Keratinocyte (primary cell): Measurements from ENCODE around the gene FYTTD1. TPM values are rescaled to one million over a fixed set of nuclear protein-coding genes. Genes with fewer than 3 reads are reported as not detected.

ENCODE experiments used
- DNase-seq: peaks from one replicate; pipeline ENCODE4 v3.0.0-alpha.2; 2011; ENCODE audit warnings: low read depth, missing footprints, low spot score
- FAIRE-seq: peaks from 2 replicates; lab custom pipeline; 2011; peaks lifted over from hg19 to GRCh38; lab: Jason Lieb, UNC
- H2AFZ ChIP-seq: 2 replicates; pipeline ENCODE4 v1.6.0; 2012; ENCODE audit warnings: low read length, control low read depth, inconsistent platforms; ENCODE audit not compliant: control insufficient read depth
- H3K27ac ChIP-seq: 2 replicates; pipeline ENCODE4 v1.5.1; 2011; ENCODE audit warnings: low read length; ENCODE audit not compliant: control insufficient read depth, insufficient read depth
- H3K27me3 ChIP-seq: 3 replicates; pipeline ENCODE4 v1.6.0; 2011; ENCODE audit warnings: low read length; ENCODE audit not compliant: control insufficient read depth, insufficient read depth; ENCODE audit errors: extremely low read depth
- H3K36me3 ChIP-seq, 2 experiments: 2 replicates in 1 of 2; 3 replicates in 1 of 2; pipeline ENCODE4 v1.5.1; 2011; ENCODE audit warnings: low read length in 2 of 2, mild to moderate bottlenecking in 1 of 2; ENCODE audit not compliant: control insufficient read depth in 2 of 2, insufficient read depth in 2 of 2; ENCODE audit errors: extremely low read depth in 1 of 2
- H3K4me1 ChIP-seq: 3 replicates; pipeline ENCODE4 v1.5.1; 2011; ENCODE audit warnings: low read length; ENCODE audit not compliant: control insufficient read depth, insufficient read depth; ENCODE audit errors: extremely low read depth
- H3K4me2 ChIP-seq: 3 replicates; pipeline ENCODE4 v1.6.0; 2011; ENCODE audit warnings: low read depth, low read length; ENCODE audit not compliant: control insufficient read depth, insufficient read depth; ENCODE audit errors: extremely low read depth
- H3K4me3 ChIP-seq, 3 experiments: fragments of 200-600 bp in 1 of 3; sonication (generic) in 1 of 3; 2 replicates in 2 of 3; 3 replicates in 1 of 3; pipeline ENCODE4 v1.5.1; 2011 to 2016; ENCODE audit warnings: low read length in 3 of 3, mild to moderate bottlenecking in 3 of 3, control low read depth in 2 of 3, inconsistent platforms in 1 of 3, low read depth in 1 of 3, mixed read lengths in 1 of 3, mixed run types in 1 of 3, moderate library complexity in 1 of 3; ENCODE audit not compliant: control insufficient read depth in 2 of 3, insufficient read depth in 2 of 3; ENCODE audit errors: extremely low read depth in 1 of 3
- H3K79me2 ChIP-seq: 2 replicates; pipeline ENCODE4 v1.6.0; 2012; ENCODE audit warnings: low read length; ENCODE audit not compliant: control insufficient read depth, insufficient read depth
- H3K9ac ChIP-seq: 3 replicates; pipeline ENCODE4 v1.6.0; 2011; ENCODE audit warnings: low read length; ENCODE audit not compliant: control insufficient read depth, insufficient read depth; ENCODE audit errors: extremely low read depth
- H3K9me1 ChIP-seq: 3 replicates; pipeline ENCODE4 v1.6.0; 2011; ENCODE audit warnings: low read length; ENCODE audit not compliant: control insufficient read depth, insufficient read depth; ENCODE audit errors: extremely low read depth
- H3K9me3 ChIP-seq: 2 replicates; pipeline ENCODE4 v1.5.1; 2012; ENCODE audit warnings: low read depth, low read length; ENCODE audit not compliant: control insufficient read depth
- H4K20me1 ChIP-seq: 3 replicates; pipeline ENCODE4 v1.6.0; 2011; ENCODE audit warnings: low read length; ENCODE audit not compliant: control insufficient read depth, insufficient read depth; ENCODE audit errors: extremely low read depth
- EZH2 ChIP-seq: IDR thresholded peaks from one replicate; pipeline ENCODE4 v1.6.1; 2012; ENCODE audit warnings: inconsistent platforms, mild to moderate bottlenecking, low read length, moderate library complexity
- dilution Hi-C: fragments of 300-500 bp; cut with MboI; formaldehyde crosslinking; loops from one replicate; pipeline ENCODE4 v1.7.0; 2020; ENCODE audit warnings: low sequenced_read_pairs; ENCODE audit not compliant: extremely low pct_ligation_motif_present
- polyA plus RNA-seq, 5 experiments: library from polyadenylated mRNA; depleted of rRNA in 3 of 5; stranded (reverse) in 3 of 5; stranded (forward) in 1 of 5; unstranded in 1 of 5; fragments of >200 nt; gene quantifications; 1 replicate in 1 of 5; 2 replicates in 3 of 5; 3 replicates in 1 of 5; pipeline versions ENCODE4 v1.2.1 to v1.2.3, GENCODE V29; 2011 to 2012; ENCODE audit warnings: missing spikeins in 2 of 5, low read depth in 1 of 5, low replicate concordance in 1 of 5
- TF ChIP-seq, protein P1 (sequence below), 3 experiments: IDR thresholded peaks in 1 of 3; conservative IDR thresholded peaks in 1 of 3; optimal IDR thresholded peaks in 1 of 3; 2 replicates in 2 of 3; 3 replicates in 1 of 3; pipeline versions ENCODE3 to v1.5.1; 2011; ENCODE audit warnings: low read length in 3 of 3, mild to moderate bottlenecking in 3 of 3, moderate library complexity in 2 of 3, control low read depth in 1 of 3, inconsistent platforms in 1 of 3; ENCODE audit not compliant: insufficient read depth in 2 of 3; ENCODE audit errors: extremely low read depth in 1 of 3

FYTTD1 gene
- polyA plus RNA-seq, 1 donor (not counting 4 experiments of a cell fraction or from before 2014, with no cell fraction given), result 48.0 TPM

GRCh38 chr3:197761784-197762183 lies 12.1 kb downstream of the FYTTD1 start:
- no peak for TF ChIP-seq EZH2
- TF ChIP-seq, protein P1, sequence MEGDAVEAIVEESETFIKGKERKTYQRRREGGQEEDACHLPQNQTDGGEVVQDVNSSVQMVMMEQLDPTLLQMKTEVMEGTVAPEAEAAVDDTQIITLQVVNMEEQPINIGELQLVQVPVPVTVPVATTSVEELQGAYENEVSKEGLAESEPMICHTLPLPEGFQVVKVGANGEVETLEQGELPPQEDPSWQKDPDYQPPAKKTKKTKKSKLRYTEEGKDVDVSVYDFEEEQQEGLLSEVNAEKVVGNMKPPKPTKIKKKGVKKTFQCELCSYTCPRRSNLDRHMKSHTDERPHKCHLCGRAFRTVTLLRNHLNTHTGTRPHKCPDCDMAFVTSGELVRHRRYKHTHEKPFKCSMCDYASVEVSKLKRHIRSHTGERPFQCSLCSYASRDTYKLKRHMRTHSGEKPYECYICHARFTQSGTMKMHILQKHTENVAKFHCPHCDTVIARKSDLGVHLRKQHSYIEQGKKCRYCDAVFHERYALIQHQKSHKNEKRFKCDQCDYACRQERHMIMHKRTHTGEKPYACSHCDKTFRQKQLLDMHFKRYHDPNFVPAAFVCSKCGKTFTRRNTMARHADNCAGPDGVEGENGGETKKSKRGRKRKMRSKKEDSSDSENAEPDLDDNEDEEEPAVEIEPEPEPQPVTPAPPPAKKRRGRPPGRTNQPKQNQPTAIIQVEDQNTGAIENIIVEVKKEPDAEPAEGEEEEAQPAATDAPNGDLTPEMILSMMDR (optimal IDR thresholded peaks at IDR 0.05 in 1 of 3, IDR thresholded peaks at IDR 0.05 in 1 of 3, conservative IDR thresholded peaks at IDR 0.05 in 1 of 3; ENCODE audit: extremely low read depth in 1 of 3, insufficient read depth in 2 of 3, low read length in 3 of 3), result no peak
- dilution Hi-C loops, result no loop called here
- no peak for FAIRE-seq

DNA sequence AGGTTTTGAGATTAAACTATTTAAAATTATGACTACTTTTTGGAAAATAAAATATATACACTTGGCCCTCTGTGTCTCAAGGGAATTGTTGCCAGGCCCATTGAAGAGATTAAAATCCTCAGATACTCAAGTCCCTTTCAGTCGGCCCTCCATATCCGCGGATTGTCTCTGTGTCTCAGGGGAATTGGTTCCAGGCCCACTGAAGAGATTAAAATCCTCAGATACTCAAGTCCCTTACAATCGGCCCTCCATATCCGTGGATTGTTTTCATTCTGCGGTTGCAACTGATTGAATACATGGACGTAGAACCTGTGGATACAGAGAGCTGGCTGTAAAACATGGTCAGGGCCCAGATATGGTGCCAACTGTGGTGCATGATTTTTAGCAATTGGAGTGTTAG lies 25.6 kb downstream of the FYTTD1 start:
- Histone ChIP-seq H3K79me2 (no peaks in the 10 kb centered on the region), H3K27me3 (no peaks in the 10 kb centered on the region), H3K9ac (no peak overlapping the region), H3K4me3 (no peak overlapping the region), H3K36me3 (peaks cover 11 to 14% of the 10 kb centered on the region in 2 experiments), H3K9me1 (no peaks in the 10 kb centered on the region), H3K4me2 (no peak overlapping the region), H3K9me3 (no peaks in the 10 kb centered on the region), H3K4me1 (no peaks in the 10 kb centered on the region), H2AFZ (no peak overlapping the region), H4K20me1 (no peaks in the 10 kb centered on the region), H3K27ac (no peak overlapping the region)
- no peak for DNase-seq
- FAIRE-seq, result no peak
- dilution Hi-C loops, result no loop called here
- no peak for TF ChIP-seq EZH2
- TF ChIP-seq, protein P1 (optimal IDR thresholded peaks at IDR 0.05 in 1 of 3, IDR thresholded peaks at IDR 0.05 in 1 of 3, conservative IDR thresholded peaks at IDR 0.05 in 1 of 3; ENCODE audit: extremely low read depth in 1 of 3, insufficient read depth in 2 of 3, low read length in 3 of 3), result no peak

More at GRCh38 chr3:197761784-197762183, 12.1 kb downstream of the FYTTD1 start:
- Histone ChIP-seq H3K36me3 (peaks cover 9% of the 10 kb centered on the region in 2 experiments), H2AFZ (no peak overlapping the region), H3K79me2 (peaks cover 36% of the 10 kb centered on the region), H3K4me3 (no peak overlapping the region), H3K9me3 (no peaks in the 10 kb centered on the region), H4K20me1 (no peaks in the 10 kb centered on the region), H3K9me1 (no peaks in the 10 kb centered on the region), H3K27ac (no peak overlapping the region), H3K4me1 (no peaks in the 10 kb centered on the region), H3K4me2 (no peak overlapping the region), H3K27me3 (no peaks in the 10 kb centered on the region), H3K9ac (no peak overlapping the region)
- DNase-seq, result no peak
